Astrocyte (in vitro differentiated cells and primary cell): Measurements from ENCODE around the gene C3. TPM values are rescaled to one million over a fixed set of nuclear protein-coding genes. Genes with fewer than 3 reads are reported as not detected.
"Not testable (repeated sequence)": the region's sequence is repeated elsewhere in the genome, so short reads cannot be mapped to it uniquely, and the experiment has no call there.

Experiments used
- DNase-seq: peaks from one replicate; pipeline ENCODE4 v3.0.0-alpha.2; 2010; ENCODE audit warnings: low read depth
- FAIRE-seq: peaks from 2 replicates; lab custom pipeline; 2011; peaks lifted over from hg19 to GRCh38; lab: Jason Lieb, UNC
- H2AFZ ChIP-seq: 2 replicates; pipeline ENCODE4 v1.6.0; 2012; ENCODE audit warnings: low read depth, low read length, inconsistent platforms
- H3K27ac ChIP-seq: 2 replicates; pipeline ENCODE4 v1.5.1; 2011; ENCODE audit warnings: low read depth, low read length, inconsistent platforms
- H3K27me3 ChIP-seq: 2 replicates; pipeline ENCODE4 v1.6.0; 2011; ENCODE audit warnings: low read length, inconsistent platforms; ENCODE audit not compliant: insufficient read depth
- H3K36me3 ChIP-seq: 2 replicates; pipeline ENCODE4 v1.5.1; 2011; ENCODE audit warnings: low read length, inconsistent platforms; ENCODE audit not compliant: insufficient read depth
- H3K4me1 ChIP-seq: 2 replicates; pipeline ENCODE4 v1.5.1; 2011; ENCODE audit warnings: low read length, inconsistent platforms; ENCODE audit not compliant: insufficient read depth
- H3K4me2 ChIP-seq: 2 replicates; pipeline ENCODE4 v1.6.0; 2012; ENCODE audit warnings: low read length, inconsistent platforms
- H3K4me3 ChIP-seq: 2 replicates; pipeline ENCODE4 v1.5.1; 2011; ENCODE audit warnings: low read depth, mild to moderate bottlenecking, low read length, inconsistent platforms; ENCODE audit not compliant: insufficient read depth
- H3K79me2 ChIP-seq: 2 replicates; pipeline ENCODE4 v1.6.0; 2012; ENCODE audit warnings: mild to moderate bottlenecking, low read length, inconsistent platforms; ENCODE audit not compliant: insufficient read depth
- H3K9ac ChIP-seq: 2 replicates; pipeline ENCODE4 v1.6.0; 2012; ENCODE audit warnings: mild to moderate bottlenecking, low read length, inconsistent platforms
- H3K9me3 ChIP-seq: 2 replicates; pipeline ENCODE4 v1.5.1; 2012; ENCODE audit warnings: low read depth, mild to moderate bottlenecking, low read length, inconsistent platforms; ENCODE audit not compliant: insufficient read depth
- H4K20me1 ChIP-seq: 2 replicates; pipeline ENCODE4 v1.6.0; 2012; ENCODE audit warnings: low read length, inconsistent platforms; ENCODE audit not compliant: insufficient read depth
- H3K27ac Mint-ChIP-seq: one replicate; pipeline ENCODE4 v1.8.0; 2021; ENCODE audit warnings: mild to moderate bottlenecking, mixed read lengths; ENCODE audit not compliant: unreplicated experiment
- H3K27me3 Mint-ChIP-seq: one replicate; pipeline ENCODE4 v1.8.0; 2021; ENCODE audit warnings: low read depth, mixed read lengths; ENCODE audit not compliant: unreplicated experiment
- H3K36me3 Mint-ChIP-seq: one replicate; pipeline ENCODE4 v1.8.0; 2021; ENCODE audit warnings: low read depth, mixed read lengths; ENCODE audit not compliant: unreplicated experiment
- H3K4me1 Mint-ChIP-seq: one replicate; pipeline ENCODE4 v1.8.0; 2021; ENCODE audit warnings: low read depth, mixed read lengths; ENCODE audit not compliant: unreplicated experiment
- H3K4me3 Mint-ChIP-seq: one replicate; pipeline ENCODE4 v1.8.0; 2021; ENCODE audit warnings: mild to moderate bottlenecking, moderate library complexity, mixed read lengths; ENCODE audit not compliant: unreplicated experiment
- H3K9me3 Mint-ChIP-seq: one replicate; pipeline ENCODE4 v1.8.0; 2021; ENCODE audit warnings: mild to moderate bottlenecking, mixed read lengths; ENCODE audit not compliant: unreplicated experiment
- EZH2 ChIP-seq: IDR thresholded peaks from 2 replicates; pipeline ENCODE4 v1.6.1; 2012; ENCODE audit warnings: mild to moderate bottlenecking, low read length, inconsistent platforms; ENCODE audit not compliant: insufficient read depth
- total RNA-seq: library from RNA; stranded (reverse); gene quantifications from 2 replicates; pipeline ENCODE4 v1.2.1, GENCODE V29; 2021
- TF ChIP-seq, protein P1 (sequence below): IDR thresholded peaks from 2 replicates; pipeline ENCODE4 v1.5.1; 2011; ENCODE audit warnings: low read depth, mild to moderate bottlenecking, inconsistent platforms, low read length, moderate library complexity; ENCODE audit not compliant: insufficient read depth

Gene C3
- total RNA-seq, 1 donor from 2014 or later: 2.4 TPM

- Histone ChIP-seq H3K9me3 (no peaks in the 10 kb centered on the region), H3K36me3 (no peaks in the 10 kb centered on the region), H3K79me2 (no peaks in the 10 kb centered on the region), H3K4me2 (no peak overlapping the region), H3K9ac (no peak overlapping the region), H3K4me3 (no peak overlapping the region), H2AFZ (no peak overlapping the region), H3K27ac (no peak overlapping the region), H3K4me1 (no peaks in the 10 kb centered on the region), H3K27me3 (no peaks in the 10 kb centered on the region), H4K20me1 (no peaks in the 10 kb centered on the region)
- Mint-ChIP-seq H3K27ac (no peak overlapping the region), H3K27me3 (peaks cover 3% of the 10 kb centered on the region), H3K9me3 (peaks cover 7% of the 10 kb centered on the region), H3K4me1 (no peaks in the 10 kb centered on the region), H3K36me3 (no peaks in the 10 kb centered on the region), H3K4me3 (no peak overlapping the region)
- FAIRE-seq (no peak), DNase-seq (no peak)
- TF ChIP-seq EZH2: no peak
- TF ChIP-seq, protein P1, sequence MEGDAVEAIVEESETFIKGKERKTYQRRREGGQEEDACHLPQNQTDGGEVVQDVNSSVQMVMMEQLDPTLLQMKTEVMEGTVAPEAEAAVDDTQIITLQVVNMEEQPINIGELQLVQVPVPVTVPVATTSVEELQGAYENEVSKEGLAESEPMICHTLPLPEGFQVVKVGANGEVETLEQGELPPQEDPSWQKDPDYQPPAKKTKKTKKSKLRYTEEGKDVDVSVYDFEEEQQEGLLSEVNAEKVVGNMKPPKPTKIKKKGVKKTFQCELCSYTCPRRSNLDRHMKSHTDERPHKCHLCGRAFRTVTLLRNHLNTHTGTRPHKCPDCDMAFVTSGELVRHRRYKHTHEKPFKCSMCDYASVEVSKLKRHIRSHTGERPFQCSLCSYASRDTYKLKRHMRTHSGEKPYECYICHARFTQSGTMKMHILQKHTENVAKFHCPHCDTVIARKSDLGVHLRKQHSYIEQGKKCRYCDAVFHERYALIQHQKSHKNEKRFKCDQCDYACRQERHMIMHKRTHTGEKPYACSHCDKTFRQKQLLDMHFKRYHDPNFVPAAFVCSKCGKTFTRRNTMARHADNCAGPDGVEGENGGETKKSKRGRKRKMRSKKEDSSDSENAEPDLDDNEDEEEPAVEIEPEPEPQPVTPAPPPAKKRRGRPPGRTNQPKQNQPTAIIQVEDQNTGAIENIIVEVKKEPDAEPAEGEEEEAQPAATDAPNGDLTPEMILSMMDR: no peak
These were observed 55.5 kb downstream of the C3 start for GRCh38 chr19:6664916-6665315.

- Mint-ChIP-seq H3K9me3 (peaks cover 8% of the 10 kb centered on the region), H3K36me3 (no peaks in the 10 kb centered on the region), H3K4me3 (no peak overlapping the region), H3K4me1 (no peaks in the 10 kb centered on the region), H3K27ac (no peak overlapping the region), H3K27me3 (peaks cover 3% of the 10 kb centered on the region)
- Histone ChIP-seq H3K4me2 (no peak overlapping the region), H4K20me1 (no peaks in the 10 kb centered on the region), H3K9ac (no peak overlapping the region), H3K36me3 (no peaks in the 10 kb centered on the region), H3K4me1 (no peaks in the 10 kb centered on the region), H3K27ac (no peak overlapping the region), H3K79me2 (no peaks in the 10 kb centered on the region), H3K4me3 (no peak overlapping the region), H3K9me3 (no peaks in the 10 kb centered on the region), H3K27me3 (no peaks in the 10 kb centered on the region), H2AFZ (no peak overlapping the region)
- no peak for DNase-seq
- peak; percentile 73 for FAIRE-seq
- TF ChIP-seq, protein P1: no peak
- TF ChIP-seq EZH2: no peak
These were observed 56.9 kb downstream of the C3 start for GRCh38 chr19:6663236-6664201.

- FAIRE-seq: no peak
- DNase-seq: no peak
- no peaks in the 10 kb centered on the region for H3K9me3 ChIP-seq
- peaks cover 2% of the 10 kb centered on the region for H3K27me3 ChIP-seq
- no peaks in the 10 kb centered on the region for H4K20me1 ChIP-seq
- Mint-ChIP-seq H3K4me3 (no peak overlapping the region), H3K36me3 (no peaks in the 10 kb centered on the region), H3K27ac (no peak overlapping the region), H3K27me3 (peaks cover 3% of the 10 kb centered on the region), H3K9me3 (peaks cover 8% of the 10 kb centered on the region), H3K4me1 (no peaks in the 10 kb centered on the region)
- H3K4me1 ChIP-seq: no peaks in the 10 kb centered on the region
- no peaks in the 10 kb centered on the region for H3K36me3 ChIP-seq
- H3K27ac ChIP-seq: no peak overlapping the region
- no peak overlapping the region for H3K9ac ChIP-seq
- H3K79me2 ChIP-seq: no peaks in the 10 kb centered on the region
- H3K4me2 ChIP-seq: no peak overlapping the region
- no peak overlapping the region for H2AFZ ChIP-seq
- TF ChIP-seq, protein P1: no peak
- TF ChIP-seq EZH2: no peak
- no peak overlapping the region for H3K4me3 ChIP-seq
These were observed 57.7 kb downstream of the C3 start for GRCh38 chr19:6662702-6663101.

DNA sequence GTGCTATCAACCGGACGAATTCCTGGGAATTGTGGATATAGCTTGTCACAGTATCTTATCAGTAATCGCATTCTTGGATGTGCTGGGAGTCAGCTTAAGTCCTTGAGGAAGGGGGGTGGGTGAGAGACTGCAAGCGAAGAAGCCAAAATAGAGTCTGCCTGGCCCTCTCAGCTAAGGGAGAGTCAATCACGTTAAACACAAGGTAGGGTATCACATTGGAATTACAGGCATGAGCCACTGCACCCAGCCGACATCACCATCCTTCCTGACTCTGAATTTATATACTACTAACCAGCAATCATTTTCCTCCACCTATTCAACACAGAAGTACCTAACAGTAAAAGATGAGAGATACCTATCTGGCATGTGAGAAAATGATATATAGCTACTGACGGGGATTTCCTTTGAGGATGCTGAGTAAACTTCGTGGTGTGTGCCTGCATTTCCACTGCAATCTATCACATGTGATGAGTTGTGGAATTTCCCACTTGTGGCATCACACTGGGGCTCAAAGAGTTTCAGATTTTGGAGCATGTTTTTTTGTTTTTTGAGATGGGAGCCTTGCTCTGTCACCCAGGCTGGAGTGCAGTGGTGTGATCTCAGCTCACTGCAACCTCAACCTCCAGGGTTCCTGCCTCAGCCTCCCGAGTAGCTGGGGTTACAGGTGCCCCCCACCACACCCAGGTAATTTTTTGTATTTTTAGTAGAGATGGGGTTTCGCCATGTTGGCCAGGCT lies 58.8 kb downstream of the C3 start:
- not testable (repeated sequence) for FAIRE-seq, H3K36me3 ChIP-seq, H3K4me1 ChIP-seq, H3K36me3 Mint-ChIP-seq, H3K4me3 Mint-ChIP-seq, H3K9ac ChIP-seq, H3K4me3 ChIP-seq, H3K4me2 ChIP-seq, H3K27ac Mint-ChIP-seq, H3K4me1 Mint-ChIP-seq, H3K79me2 ChIP-seq, H3K9me3 ChIP-seq, DNase-seq, H3K27ac ChIP-seq, H3K27me3 Mint-ChIP-seq, H2AFZ ChIP-seq, H4K20me1 ChIP-seq, H3K27me3 ChIP-seq
- peaks cover 11% of the 10 kb centered on the region for H3K9me3 Mint-ChIP-seq
